Neural progenitor cell (in vitro differentiated cells): Measurements from ENCODE around the gene TRMT1. TPM values are rescaled to one million over a fixed set of nuclear protein-coding genes. Genes with fewer than 3 reads are reported as not detected.

ENCODE experiments used
- DNase-seq: peaks from one replicate; pipeline ENCODE4 v3.0.0-alpha.2; 2016; ENCODE audit warnings: low spot score
- H2AFZ ChIP-seq: fragments of 200-600 bp; sonication (generic); replicated peaks from 2 replicates; pipeline ENCODE4 v1.6.1; 2016; ENCODE audit warnings: antibody characterized with exemption
- H3F3A ChIP-seq: fragments of 200-600 bp; sonication (generic); 2 replicates; pipeline ENCODE4 v1.6.1; 2016; ENCODE audit warnings: antibody characterized with exemption, low read depth
- H3K27ac ChIP-seq: fragments of 200-600 bp; sonication (generic); 2 replicates; pipeline ENCODE4 v1.5.1; 2016; ENCODE audit warnings: mild to moderate bottlenecking
- H3K27me3 ChIP-seq: fragments of 200-600 bp; sonication (generic); 2 replicates; pipeline ENCODE4 v1.6.1; 2016; ENCODE audit warnings: mild to moderate bottlenecking, moderate library complexity
- H3K36me3 ChIP-seq: fragments of 200-600 bp; sonication (generic); 2 replicates; pipeline ENCODE4 v1.5.1; 2016
- H3K4me1 ChIP-seq: fragments of 200-600 bp; sonication (generic); 2 replicates; pipeline ENCODE4 v1.6.1; 2016; ENCODE audit warnings: mixed run types
- H3K4me2 ChIP-seq: fragments of 200-600 bp; sonication (generic); 2 replicates; pipeline ENCODE4 v1.6.1; 2016
- H3K4me3 ChIP-seq: fragments of 200-600 bp; sonication (generic); 2 replicates; pipeline ENCODE4 v1.5.1; 2016
- H3K79me2 ChIP-seq: fragments of 200-600 bp; sonication (generic); 2 replicates; pipeline ENCODE4 v1.6.1; 2016; ENCODE audit warnings: low read depth
- H3K9ac ChIP-seq: fragments of 200-600 bp; sonication (generic); 2 replicates; pipeline ENCODE4 v1.6.1; 2016
- H3K9me3 ChIP-seq: fragments of 200-600 bp; sonication (generic); 2 replicates; pipeline ENCODE4 v1.5.1; 2016; ENCODE audit warnings: low read depth
- H4K20me1 ChIP-seq: fragments of 200-600 bp; sonication (generic); 2 replicates; pipeline ENCODE4 v1.6.1; 2016; ENCODE audit warnings: low read depth
- H3K27ac Mint-ChIP-seq: 3 replicates; pipeline ENCODE4 v1.8.0; 2021; ENCODE audit warnings: mixed read lengths
- H3K27me3 Mint-ChIP-seq: 2 replicates; pipeline ENCODE4 v1.8.0; 2022; ENCODE audit warnings: low read depth, mild to moderate bottlenecking, inconsistent platforms, moderate library complexity, mixed read lengths; ENCODE audit not compliant: insufficient read depth
- H3K36me3 Mint-ChIP-seq: 3 replicates; pipeline ENCODE4 v1.8.0; 2021; ENCODE audit warnings: mixed read lengths
- H3K4me1 Mint-ChIP-seq: 3 replicates; pipeline ENCODE4 v1.8.0; 2021; ENCODE audit warnings: mixed read lengths
- H3K4me3 Mint-ChIP-seq: 3 replicates; pipeline ENCODE4 v1.8.0; 2021; ENCODE audit warnings: mild to moderate bottlenecking, moderate library complexity, mixed read lengths
- H3K9me3 Mint-ChIP-seq: 3 replicates; pipeline ENCODE4 v1.8.0; 2020; ENCODE audit warnings: mixed read lengths
- CTCF ChIP-seq: fragments of 200-600 bp; sonication (generic); IDR thresholded peaks from 2 replicates; pipeline ENCODE4 v1.5.1; 2017; ENCODE audit warnings: antibody characterized with exemption, mild to moderate bottlenecking
- EZH2 ChIP-seq: fragments of 200-600 bp; sonication (generic); IDR thresholded peaks from 2 replicates; pipeline ENCODE4 v1.6.1; 2017; ENCODE audit warnings: antibody characterized with exemption, mild to moderate bottlenecking, moderate library complexity
- EZH2phosphoT487 ChIP-seq: fragments of 200-600 bp; sonication (generic); IDR thresholded peaks from 2 replicates; pipeline ENCODE4 v1.6.1; 2017; ENCODE audit warnings: antibody characterized with exemption
- total RNA-seq: library from RNA; depleted of rRNA; stranded (reverse); fragments of >200 nt; gene quantifications from 2 replicates; pipeline ENCODE4 v1.2.3, GENCODE V29; 2015; ENCODE audit warnings: low replicate concordance

Gene TRMT1
- total RNA-seq, 1 donor from 2014 or later, result 30.2 TPM

GRCh38 chr19:13104848-13105711, 11.5 kb downstream of the TRMT1 start:
- H3K27ac ChIP-seq, result no peak overlapping the region
- H3K4me1 Mint-ChIP-seq, result peaks cover 5% of the 10 kb centered on the region
- peaks cover 8% of the 10 kb centered on the region for H3F3A ChIP-seq
- peaks cover 3% of the 10 kb centered on the region for H3K4me1 ChIP-seq
- no peaks in the 10 kb centered on the region for H3K9me3 ChIP-seq
- no peaks in the 10 kb centered on the region for H3K36me3 ChIP-seq
- peaks cover 4% of the 10 kb centered on the region for H3K36me3 Mint-ChIP-seq
- no peak overlapping the region for H3K4me3 ChIP-seq
- no peak for DNase-seq
- H3K79me2 ChIP-seq, result no peaks in the 10 kb centered on the region
- peak overlapping the region; percentile 44 for H3K4me3 Mint-ChIP-seq
- H3K4me2 ChIP-seq, result no peak overlapping the region
- peak; percentile 1 for TF ChIP-seq CTCF
- no peak for TF ChIP-seq EZH2phosphoT487
- TF ChIP-seq EZH2, result no peak
- H2AFZ ChIP-seq, result no peak overlapping the region
- H3K27me3 ChIP-seq, result peaks cover 33% of the 10 kb centered on the region
- peaks cover 2% of the 10 kb centered on the region for H3K9me3 Mint-ChIP-seq
- H3K27ac Mint-ChIP-seq, result no peak overlapping the region
- H3K9ac ChIP-seq, result no peak overlapping the region
- peaks cover 16% of the 10 kb centered on the region for H3K27me3 Mint-ChIP-seq
- H4K20me1 ChIP-seq, result peaks cover 20% of the 10 kb centered on the region

- Mint-ChIP-seq H3K27ac (no peak overlapping the region), H3K4me3 (peak overlapping the region; percentile 44), H3K4me1 (peaks cover 6% of the 10 kb centered on the region), H3K9me3 (peaks cover 3% of the 10 kb centered on the region), H3K36me3 (peaks cover 4% of the 10 kb centered on the region), H3K27me3 (peaks cover 21% of the 10 kb centered on the region)
- Histone ChIP-seq H3K4me2 (no peak overlapping the region), H3K9me3 (no peaks in the 10 kb centered on the region), H3K9ac (no peak overlapping the region), H3K79me2 (no peaks in the 10 kb centered on the region), H3K27ac (no peak overlapping the region), H3K36me3 (no peaks in the 10 kb centered on the region), H3K4me3 (no peak overlapping the region), H3K27me3 (peaks cover 39% of the 10 kb centered on the region), H2AFZ (no peak overlapping the region), H3F3A (peaks cover 15% of the 10 kb centered on the region), H4K20me1 (peaks cover 27% of the 10 kb centered on the region), H3K4me1 (peaks cover 3% of the 10 kb centered on the region)
- TF ChIP-seq EZH2 (no peak), CTCF (peak; percentile 70)
- peak; percentile 64 for DNase-seq
Observed at GRCh38 chr19:13104360-13104847, 12.1 kb downstream of the TRMT1 start.

- Mint-ChIP-seq H3K36me3 (peaks cover 4% of the 10 kb centered on the region), H3K9me3 (peaks cover 3% of the 10 kb centered on the region), H3K4me3 (no peak overlapping the region), H3K4me1 (peaks cover 6% of the 10 kb centered on the region), H3K27me3 (peaks cover 25% of the 10 kb centered on the region), H3K27ac (no peak overlapping the region)
- no peak for DNase-seq
- no peak for TF ChIP-seq EZH2
- TF ChIP-seq CTCF, result no peak
- TF ChIP-seq EZH2phosphoT487, result no peak
- H3K79me2 ChIP-seq, result no peaks in the 10 kb centered on the region
- H3K27me3 ChIP-seq, result peaks cover 46% of the 10 kb centered on the region
- H3K4me1 ChIP-seq, result peaks cover 3% of the 10 kb centered on the region
- peaks cover 31% of the 10 kb centered on the region for H4K20me1 ChIP-seq
- H3K4me2 ChIP-seq, result no peak overlapping the region
- H3K27ac ChIP-seq, result no peak overlapping the region
- H3K9ac ChIP-seq, result no peak overlapping the region
- H3K36me3 ChIP-seq, result no peaks in the 10 kb centered on the region
- H3K4me3 ChIP-seq, result no peak overlapping the region
- no peak overlapping the region for H2AFZ ChIP-seq
- no peaks in the 10 kb centered on the region for H3K9me3 ChIP-seq
- peaks cover 19% of the 10 kb centered on the region for H3F3A ChIP-seq
Observed at GRCh38 chr19:13103581-13104359, 12.8 kb downstream of the TRMT1 start.
